NCI-H2029 (cell line): ENCODE results near the gene RFX3.
A peak's percentile ranks its signal among the peaks of the same experiment; 100 is the strongest.

Experiments used
- DNase-seq: peaks from one replicate; lab custom pipeline; 2025; lab: John Stamatoyannopoulos, UW

The RFX3 gene

DNA sequence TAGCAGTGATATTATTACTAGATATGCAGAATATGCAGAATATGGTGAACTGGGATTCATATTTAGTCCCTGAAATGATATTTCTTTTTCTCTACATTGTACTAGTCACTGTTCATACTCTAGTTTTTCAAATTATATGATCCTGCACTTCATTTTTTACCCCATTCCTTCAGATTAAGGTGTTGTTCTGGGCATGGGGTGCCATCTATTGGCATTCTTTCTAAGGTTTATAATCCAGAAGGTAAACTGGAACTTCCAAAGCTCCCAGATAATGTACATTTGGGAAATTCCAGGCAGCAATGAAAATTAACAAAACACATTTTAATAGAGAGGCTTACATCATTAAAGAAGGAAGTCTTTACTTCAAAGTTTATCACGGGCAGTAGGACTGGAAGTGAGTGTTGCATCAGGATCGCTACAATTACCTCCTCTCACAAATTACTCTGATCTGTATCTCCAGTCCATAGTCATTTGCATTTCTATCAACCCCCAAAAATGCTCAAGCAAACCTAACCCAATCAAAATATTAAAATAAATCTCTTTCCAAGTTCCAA lies 12.5 kb downstream of the RFX3 start:
- DNase-seq: no peak

DNA sequence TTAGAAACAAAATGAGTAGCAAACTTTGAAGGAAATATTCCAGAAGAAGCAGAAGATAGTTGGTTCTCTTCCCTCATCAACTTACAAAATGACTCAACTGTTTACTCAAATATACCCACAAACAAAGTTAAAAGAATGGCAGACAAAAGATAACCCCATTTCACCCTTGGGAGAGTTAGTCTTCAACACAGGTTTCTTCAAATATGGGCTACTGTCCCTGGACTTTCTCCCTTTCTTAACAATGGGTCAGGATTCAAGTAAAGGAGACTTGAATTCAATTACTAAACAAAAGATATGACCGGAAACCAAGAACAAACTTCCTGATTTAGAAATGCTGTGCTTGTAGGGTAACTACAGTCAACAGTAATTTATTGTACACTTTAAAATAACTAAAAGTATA lies 14.2 kb downstream of the RFX3 start:
- DNase-seq: no peak

DNA sequence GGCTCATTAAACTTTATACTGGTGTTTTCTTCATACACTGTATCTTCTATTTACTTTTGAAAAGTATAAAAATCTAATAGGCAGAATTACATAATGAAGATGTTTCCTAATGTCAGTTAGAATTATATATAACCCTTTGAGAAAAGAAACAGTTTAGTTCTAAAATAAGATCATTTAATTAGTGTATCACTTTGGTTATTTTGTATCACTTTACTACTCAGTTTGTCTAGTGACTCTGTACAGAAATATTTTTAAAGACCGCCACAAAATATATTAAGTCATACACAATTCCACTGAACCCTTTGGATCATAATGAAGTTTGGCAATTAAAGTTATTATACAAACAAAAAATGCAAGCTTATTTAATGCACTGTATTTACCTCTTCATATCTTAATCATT lies 15.0 kb downstream of the RFX3 start:
- DNase-seq: no peak

DNA sequence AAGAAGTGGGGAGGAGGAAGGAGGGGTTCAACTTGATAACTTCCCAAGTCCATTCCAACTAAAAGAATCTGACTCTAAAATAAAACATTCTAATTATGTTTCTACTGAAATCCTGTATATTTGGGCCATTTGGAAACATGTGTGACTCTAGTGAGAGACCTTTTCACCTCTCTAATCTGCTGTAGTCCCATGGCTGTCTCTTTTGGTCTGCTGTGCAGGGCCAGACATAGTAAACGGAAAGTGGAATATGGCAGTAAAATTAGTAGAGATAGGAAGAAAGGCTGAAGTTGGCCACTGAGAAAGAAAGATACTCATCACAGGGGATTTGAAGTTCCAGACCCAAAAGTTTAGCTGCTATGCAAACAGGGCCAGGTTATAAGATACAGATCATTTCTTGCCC lies 15.9 kb downstream of the RFX3 start:
- DNase-seq: no peak

DNA sequence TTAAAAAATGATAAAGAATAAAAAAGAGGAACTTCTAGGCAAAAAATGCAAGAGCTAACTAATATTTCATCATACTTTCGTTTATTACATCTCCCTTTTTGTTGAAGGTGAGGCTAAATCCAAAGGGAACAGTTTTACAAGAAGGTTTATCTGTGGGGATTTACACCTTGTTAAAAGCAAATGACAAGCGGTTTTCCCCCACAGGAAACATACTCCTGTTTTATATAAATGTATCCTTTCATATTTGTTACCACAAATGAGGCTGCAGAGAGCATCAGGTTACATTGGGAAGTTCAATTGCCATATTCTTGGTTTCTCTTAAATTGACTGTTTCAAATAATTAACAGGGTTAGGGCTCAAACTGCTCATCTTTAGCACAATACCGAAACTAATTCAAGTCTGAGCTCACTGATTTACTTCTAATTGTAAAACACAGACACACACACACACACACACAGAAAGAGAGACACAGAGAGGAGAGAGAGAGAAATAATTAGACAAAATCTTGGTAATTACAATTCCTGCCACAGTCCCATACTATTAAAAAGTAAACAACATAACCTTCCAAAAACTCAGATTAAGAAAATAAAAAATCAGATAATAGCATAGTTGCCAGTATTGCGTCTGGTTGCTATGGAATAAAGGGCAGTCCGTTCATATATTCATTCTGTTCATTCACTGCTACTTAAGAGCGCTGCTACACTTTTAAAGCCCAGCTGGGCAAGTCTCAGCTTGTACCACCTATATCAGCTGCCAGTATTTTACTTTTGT lies 17.1 kb downstream of the RFX3 start:
- no peak for DNase-seq

DNA sequence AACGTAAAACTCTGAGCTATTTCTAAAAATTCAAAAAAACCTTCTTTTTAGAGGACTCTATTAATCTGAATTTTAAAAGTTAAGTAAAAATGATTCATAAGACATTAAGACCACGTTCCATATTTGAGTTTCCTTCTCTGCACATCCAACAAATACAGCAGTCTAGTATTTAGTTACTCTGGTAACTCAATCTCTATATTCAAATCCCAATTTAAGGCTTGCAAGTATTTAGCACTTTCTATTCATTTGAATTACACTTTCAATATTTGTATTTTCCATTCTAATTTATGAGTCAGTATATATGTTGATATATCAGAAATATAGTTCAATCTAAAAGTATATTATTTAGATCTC lies 17.7 kb downstream of the RFX3 start:
- no peak for DNase-seq

DNA sequence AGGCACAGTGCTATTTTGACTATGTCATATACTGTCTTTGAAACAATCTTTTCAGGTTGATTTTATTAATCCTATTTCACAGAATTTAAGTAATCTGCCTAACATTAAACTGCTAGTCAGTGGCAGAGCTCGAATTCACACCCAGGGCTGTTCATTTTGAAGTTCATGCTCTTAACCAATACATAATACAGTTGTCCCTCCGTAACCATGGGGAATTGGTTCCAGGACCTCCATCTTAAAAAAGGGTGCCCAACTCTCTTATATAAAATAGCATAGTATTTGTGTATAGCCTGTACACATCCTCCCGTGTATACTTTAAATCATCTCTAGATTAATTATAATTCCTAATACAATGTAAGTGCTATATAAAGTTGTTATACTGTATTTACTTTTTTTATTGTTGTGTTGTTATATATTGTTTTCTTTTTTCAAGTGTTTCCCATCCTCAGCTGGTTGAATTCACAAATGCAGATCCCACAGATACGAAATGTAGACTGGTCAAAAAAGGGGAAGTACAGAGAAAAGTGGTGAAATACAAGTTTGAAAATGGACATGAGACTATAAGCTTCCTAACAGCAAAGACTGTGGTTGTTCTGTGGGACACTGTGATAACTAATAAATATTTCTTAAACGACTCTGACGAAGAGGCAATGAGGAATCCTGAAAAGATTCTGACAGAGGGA lies 18.3 kb downstream of the RFX3 start:
- DNase-seq: no peak

DNA sequence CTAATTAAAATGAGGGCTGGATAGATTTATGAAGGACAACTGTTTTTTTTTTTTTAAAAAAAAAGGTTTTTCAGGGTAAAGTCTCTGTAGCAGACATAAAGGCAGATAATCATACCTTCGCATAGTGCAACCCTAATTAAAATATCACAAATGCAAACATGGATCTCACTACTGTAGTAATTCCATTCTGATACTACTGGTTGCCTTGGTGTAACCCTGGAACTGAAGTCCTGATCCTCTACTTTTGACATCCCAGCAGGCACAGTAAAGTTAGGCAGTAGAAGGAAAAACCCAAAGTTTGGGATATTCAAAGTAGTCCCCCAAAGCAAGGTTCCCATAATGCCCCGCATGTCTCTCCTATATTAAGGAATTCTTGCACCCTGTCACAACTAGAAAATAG lies 19.6 kb downstream of the RFX3 start:
- no peak for DNase-seq

DNA sequence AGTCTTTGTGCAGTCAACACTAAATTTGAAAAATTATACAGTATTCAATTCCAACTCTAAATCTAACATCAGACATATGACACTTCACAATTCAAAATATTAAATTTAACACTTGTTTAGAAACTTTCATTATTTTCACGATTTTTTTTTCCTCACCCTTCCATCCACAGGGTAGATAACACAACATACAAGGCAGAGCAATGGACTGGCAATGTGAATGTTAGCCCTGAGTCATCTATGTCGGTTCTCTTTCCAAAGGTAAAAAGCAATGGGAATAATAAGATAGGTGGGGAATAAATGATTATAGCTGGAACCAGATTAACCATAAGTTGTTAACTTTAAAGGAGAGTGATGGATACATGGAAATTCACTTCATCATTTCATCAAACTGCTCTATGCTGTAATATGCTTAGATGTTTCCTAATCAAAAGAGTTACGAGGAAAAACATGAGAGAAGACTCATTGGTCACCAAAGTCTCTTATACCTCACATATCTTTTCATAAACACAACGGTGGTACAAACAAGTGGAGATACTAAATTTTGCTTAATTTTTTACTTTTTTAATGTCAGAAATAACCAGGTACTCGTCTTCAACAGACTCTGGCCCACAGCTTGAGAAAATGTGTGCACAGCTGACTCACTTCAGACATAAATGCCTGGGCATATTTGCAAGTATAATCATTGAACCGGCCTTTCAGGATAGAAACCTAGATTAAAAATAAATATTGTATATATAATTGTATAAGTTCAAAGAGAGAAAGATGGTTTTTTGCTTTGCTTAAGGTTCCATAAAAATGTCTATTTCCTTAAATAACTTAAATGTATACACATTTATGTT lies 23.0 kb downstream of the RFX3 start:
- no peak for DNase-seq

DNA sequence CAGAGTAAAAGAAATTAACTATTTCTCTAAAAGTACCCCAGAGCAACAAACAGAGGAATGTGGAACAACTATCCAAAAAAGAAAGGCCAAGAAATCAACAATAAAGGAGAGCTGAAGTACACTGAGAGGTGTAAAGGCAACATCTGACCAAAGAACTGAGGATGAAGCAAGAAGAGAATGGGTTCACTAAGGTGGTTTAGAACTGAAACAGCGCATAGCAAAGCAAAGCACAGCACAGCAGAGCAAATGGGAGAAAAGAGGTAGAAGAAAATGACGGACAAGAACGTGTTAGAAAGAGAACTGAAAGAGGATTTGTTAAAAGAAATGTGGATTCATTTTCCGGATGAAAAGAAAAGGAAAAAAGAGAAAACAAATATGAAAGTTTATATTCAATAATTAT lies 25.8 kb downstream of the RFX3 start:
- no peak for DNase-seq

DNA sequence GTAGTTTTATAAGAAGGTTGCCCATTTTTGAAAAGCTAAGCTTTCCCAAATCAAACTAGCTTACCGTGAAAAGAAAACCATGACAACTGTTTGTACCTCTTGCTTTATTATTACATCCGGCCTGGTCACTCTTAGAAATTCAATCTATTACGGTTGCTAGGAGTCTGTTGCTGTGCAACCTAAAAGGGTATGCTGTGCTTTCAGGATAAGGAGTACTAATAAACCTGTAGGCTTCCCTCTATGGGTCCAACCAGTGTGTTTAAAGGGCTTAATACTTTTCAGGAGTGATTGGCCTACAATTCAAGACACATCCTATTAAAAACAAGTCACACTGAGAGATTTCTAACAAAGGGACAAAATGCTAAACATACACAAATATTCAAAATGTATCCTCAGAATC lies 27.1 kb downstream of the RFX3 start:
- DNase-seq: peak; percentile 35

DNA sequence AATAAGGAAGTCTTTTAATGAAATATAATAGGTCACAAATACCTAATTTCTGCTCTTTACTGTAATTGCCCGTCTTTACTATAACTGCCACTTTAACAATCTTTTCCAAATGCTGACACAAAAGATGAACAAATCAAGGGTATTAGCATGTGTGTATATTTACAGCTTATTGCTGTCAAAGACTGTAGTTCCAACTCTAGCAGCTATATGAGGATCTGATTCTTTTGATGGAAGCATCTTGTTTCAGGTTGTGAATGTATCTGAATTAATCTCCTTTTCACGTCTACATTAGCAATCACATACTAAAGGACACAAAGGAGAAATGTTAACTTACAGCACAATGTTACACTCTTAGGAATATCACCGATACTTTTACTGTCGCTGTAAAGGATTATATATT lies 27.9 kb downstream of the RFX3 start:
- DNase-seq: no peak

DNA sequence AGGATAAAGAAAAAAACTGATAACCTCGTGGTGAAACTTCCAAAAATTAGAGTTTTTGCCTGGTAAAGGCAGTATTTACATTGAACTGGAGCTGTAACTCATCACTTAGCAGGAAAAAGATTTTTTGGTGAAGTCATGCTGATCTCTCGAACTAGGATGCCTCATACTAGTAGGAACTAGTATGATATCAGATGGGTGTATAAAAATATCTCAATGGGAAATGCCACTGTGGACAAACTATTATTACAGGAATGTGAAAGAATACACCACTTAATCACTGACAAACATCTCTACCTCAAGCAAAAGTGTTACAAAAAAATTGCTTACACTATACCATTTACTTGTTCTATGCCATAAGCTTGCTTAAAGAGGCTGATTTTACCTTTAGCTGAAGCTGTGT lies 28.4 kb downstream of the RFX3 start:
- DNase-seq: no peak

DNA sequence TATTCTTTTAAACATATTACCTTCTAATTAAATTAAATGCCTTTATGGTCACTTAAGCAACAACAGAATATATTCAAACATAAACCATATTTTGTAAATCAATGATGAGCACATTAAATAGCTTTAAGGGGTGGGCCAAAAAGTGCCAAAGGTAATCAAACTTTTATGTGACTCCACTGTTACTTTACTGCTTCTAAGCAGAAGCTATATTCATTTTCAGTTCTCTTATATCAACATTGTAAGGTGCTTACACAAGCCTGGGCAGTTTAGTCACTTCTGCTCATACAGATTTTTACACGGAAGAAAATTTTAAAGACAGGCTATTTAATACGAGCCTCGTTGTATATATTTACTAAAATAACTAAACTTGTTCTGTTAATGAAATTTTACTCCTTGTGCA lies 29.9 kb downstream of the RFX3 start:
- no peak for DNase-seq

DNA sequence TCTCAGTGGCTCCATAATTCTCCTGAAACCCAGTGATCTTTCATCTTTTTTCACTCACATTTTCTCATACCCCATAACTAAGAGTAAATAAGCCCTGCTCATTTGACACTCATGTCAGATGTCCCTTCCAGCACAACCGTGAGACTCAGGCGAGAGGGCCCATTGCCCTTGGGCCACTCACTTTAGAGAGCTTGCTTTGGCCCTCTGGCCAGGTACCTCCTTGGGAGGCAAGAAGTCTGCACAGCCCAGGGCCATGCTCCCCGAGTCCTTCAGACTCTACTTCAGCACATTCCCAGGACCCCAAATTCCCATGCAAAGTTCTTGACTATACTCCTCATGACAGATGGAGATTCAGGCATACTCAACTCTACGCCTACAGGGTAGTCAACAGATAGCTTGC lies 33.6 kb downstream of the RFX3 start:
- DNase-seq: no peak

DNA sequence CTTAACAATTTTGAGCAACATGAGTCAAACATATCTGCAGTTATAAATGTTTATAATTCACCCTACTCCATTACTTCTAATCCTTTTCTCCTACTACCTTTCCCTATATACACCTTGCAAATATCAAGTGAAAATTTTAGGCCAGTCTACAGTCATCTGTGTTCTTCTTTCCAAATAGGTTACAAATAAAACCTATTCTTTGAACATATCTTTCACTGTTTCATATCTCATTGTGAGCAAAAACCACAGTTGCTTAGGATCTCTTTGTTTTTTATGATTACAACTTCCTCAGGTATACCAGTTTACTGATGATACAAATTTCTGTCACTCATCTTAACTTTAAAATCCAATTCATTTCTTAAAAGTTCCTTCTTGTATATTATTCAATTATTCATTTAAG lies 34.4 kb downstream of the RFX3 start:
- no peak for DNase-seq

DNA sequence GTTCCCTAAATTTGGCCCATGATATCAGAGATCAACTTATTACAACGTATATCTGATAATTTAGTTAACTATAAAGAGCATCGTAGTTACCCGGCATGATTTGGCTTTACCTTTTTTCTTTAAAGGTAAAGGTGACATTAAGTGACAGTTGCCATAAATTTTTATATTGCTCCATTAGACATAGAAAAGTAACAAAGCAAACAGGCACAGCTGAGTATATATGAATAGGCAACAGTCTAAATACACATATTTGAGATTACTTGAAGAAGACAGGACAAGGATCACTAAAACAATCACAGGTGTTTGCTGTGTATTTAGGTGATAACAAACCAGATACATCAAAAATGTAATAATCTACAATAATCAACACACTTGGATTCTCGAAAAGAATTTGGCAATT lies 34.8 kb downstream of the RFX3 start:
- no peak for DNase-seq

DNA sequence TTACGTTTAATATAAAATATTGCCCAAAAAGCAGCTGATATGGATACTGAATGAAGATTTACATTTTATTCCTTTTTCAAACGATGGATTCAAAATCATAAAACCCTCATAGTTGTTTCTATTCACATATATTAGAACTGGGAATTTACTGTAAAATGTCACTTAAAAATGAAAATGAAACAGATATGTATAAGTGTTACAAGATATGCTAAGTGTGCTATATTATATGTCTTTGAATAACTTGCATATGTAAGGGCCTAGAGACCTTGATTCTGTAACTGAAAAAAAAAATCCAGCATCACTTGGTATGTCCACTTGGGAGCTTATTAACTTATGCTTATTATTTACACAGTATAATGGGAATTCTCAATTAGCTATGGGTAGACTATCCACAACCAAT lies 43.2 kb downstream of the RFX3 start:
- no peak for DNase-seq

DNA sequence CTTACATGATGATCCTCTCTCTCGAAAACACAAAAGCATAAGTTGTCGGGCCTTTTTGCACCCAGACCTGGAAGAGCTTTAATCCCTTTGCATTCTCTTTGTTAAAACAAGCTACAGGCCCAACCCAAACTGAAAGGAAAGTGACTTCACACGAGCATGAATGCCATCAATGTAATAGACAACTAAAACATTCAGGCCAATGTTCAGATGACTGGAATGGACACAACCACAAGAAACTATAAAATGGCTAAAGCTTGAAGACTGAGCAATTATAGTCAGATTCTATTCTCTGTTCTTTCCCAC lies 45.5 kb downstream of the RFX3 start:
- DNase-seq: no peak

DNA sequence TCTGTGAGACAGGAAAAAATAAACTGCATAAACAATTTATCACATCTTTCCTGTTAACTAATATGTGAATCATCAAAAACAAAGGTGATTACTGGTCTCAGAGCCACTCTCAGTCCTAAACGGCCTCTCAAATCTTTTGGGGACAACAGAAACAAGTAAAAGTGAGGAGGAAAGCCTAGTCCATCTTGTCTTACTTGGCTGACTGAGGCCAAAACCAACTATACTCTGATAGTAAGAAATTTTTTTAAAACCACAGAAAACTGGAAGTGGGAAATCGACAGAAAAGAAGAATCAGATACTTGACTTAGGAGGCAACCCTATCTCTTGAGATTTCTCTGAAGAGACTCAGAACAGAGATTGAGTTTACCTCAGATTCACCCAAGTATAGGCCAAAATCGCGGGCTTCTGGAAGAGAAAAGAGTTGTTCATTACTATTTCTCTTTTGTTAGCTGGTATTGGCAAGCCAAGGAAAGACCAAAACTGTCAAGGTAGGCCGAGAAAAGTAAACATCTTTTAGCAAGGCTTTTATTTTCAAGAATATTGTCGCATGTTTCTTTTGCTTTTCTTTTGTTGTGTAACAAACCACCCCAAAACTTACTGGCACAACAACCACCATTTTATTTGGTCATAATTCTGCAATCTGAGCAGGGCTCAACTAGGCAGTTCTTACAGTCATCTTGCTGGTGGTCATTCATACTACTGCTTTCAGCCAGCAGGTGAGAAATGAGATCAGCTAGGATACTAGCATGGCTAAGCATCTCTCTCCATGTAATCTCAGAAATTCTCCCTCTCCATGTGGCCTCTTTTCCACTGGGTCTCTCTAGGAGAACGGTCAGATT lies 46.1 kb downstream of the RFX3 start:
- DNase-seq: no peak

DNA sequence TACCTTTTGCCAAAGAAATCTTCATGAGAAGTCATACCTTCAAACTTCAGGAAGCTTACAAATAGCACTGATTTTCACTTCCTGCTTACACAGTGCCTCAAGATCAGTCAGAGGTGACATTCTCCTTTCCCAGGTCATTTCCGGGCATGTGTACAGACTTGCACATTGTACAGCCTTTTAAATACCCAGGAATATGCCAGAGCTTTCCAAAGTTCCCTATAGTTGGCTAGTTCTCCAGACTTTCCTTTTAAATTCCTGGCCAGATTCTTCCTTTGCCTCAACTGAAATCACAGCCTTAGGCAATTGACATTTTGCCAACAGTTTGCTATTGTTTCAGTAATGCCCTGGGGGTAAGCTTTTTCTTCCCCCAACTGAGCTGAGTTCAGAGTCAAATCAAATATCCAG lies 47.2 kb downstream of the RFX3 start:
- no peak for DNase-seq

DNA sequence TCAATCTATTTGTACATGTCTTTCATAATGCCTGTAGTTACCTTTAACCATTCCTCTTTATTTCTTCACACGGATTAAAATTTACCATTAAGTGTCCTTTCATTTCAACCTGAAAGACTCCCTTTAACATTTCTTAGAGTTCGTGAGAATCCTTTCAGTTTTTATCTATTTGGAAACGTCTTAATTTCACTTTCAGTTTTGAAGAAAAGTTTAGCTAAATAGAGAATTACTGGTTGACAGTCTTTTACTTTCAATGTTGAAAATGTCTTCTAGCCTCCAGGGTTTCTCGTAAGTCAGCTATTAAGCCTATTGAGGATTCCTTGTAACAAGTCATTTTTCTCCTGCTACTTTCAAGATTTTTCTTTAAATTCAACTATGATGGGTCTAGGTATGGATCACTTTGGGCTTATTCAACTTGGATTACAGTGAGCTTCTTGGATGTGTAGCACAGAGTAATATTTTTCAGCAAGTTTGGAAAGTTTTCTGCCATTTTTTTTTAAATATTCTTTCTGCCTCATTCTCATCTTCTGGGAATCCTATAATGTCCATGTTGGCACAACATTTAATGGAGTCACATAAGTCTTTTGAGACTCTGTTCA lies 48.5 kb downstream of the RFX3 start:
- DNase-seq: no peak
